ENCODE results near the gene ZNF605.
A peak's percentile ranks its signal among the peaks of the same experiment; 100 is the strongest.
"Not testable (repeated sequence)": the region's sequence is repeated elsewhere in the genome, so short reads cannot be mapped to it uniquely, and the experiment has no call there.

The ZNF605 gene

GRCh38 chr12:132966676-132967415 lies 10.7 kb upstream of the ZNF605 start:
- TF ChIP-seq, protein P1, sequence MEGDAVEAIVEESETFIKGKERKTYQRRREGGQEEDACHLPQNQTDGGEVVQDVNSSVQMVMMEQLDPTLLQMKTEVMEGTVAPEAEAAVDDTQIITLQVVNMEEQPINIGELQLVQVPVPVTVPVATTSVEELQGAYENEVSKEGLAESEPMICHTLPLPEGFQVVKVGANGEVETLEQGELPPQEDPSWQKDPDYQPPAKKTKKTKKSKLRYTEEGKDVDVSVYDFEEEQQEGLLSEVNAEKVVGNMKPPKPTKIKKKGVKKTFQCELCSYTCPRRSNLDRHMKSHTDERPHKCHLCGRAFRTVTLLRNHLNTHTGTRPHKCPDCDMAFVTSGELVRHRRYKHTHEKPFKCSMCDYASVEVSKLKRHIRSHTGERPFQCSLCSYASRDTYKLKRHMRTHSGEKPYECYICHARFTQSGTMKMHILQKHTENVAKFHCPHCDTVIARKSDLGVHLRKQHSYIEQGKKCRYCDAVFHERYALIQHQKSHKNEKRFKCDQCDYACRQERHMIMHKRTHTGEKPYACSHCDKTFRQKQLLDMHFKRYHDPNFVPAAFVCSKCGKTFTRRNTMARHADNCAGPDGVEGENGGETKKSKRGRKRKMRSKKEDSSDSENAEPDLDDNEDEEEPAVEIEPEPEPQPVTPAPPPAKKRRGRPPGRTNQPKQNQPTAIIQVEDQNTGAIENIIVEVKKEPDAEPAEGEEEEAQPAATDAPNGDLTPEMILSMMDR (conservative IDR thresholded peaks at IDR 0.05) = no peak
- no peak for TF ChIP-seq ZFX (IDR thresholded peaks at IDR 0.05)
- H3K27ac ChIP-seq = no peak overlapping the region

GRCh38 chr12:132965796-132966195 lies 9.7 kb upstream of the ZNF605 start:
- no peak overlapping the region for H3K27ac ChIP-seq
- no peak for TF ChIP-seq ZFX (IDR thresholded peaks at IDR 0.05)
- TF ChIP-seq, protein P1 (conservative IDR thresholded peaks at IDR 0.05) = no peak

- TF ChIP-seq, protein P1 (conservative IDR thresholded peaks at IDR 0.05) = peak; percentile 64
These were observed 7.8 kb upstream of the ZNF605 start for GRCh38 chr12:132963947-132964346.

DNA sequence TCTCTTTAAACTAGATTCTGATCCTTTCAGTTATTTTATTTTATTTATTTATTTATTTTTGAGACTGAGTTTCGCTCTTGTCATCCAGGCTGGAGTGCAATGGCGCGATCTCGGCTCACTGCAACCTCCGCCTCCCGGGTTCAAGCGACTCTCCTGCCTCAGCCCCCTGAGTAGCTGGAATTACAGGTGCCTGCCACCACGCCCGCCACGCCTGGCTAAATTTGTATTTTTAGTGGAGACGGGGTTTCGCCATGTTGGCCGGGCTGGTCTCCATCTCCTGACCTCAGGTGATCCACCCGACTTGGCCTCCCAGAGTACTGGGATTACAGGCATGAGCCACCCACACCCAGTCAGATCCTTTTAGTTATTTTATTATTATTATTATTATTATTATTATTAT lies 5.7 kb upstream of the ZNF605 start:
- H3K27ac ChIP-seq = not testable (repeated sequence)

More at GRCh38 chr12:132963947-132964346, 7.8 kb upstream of the ZNF605 start:
- not testable (repeated sequence) for H3K27ac ChIP-seq

DNA sequence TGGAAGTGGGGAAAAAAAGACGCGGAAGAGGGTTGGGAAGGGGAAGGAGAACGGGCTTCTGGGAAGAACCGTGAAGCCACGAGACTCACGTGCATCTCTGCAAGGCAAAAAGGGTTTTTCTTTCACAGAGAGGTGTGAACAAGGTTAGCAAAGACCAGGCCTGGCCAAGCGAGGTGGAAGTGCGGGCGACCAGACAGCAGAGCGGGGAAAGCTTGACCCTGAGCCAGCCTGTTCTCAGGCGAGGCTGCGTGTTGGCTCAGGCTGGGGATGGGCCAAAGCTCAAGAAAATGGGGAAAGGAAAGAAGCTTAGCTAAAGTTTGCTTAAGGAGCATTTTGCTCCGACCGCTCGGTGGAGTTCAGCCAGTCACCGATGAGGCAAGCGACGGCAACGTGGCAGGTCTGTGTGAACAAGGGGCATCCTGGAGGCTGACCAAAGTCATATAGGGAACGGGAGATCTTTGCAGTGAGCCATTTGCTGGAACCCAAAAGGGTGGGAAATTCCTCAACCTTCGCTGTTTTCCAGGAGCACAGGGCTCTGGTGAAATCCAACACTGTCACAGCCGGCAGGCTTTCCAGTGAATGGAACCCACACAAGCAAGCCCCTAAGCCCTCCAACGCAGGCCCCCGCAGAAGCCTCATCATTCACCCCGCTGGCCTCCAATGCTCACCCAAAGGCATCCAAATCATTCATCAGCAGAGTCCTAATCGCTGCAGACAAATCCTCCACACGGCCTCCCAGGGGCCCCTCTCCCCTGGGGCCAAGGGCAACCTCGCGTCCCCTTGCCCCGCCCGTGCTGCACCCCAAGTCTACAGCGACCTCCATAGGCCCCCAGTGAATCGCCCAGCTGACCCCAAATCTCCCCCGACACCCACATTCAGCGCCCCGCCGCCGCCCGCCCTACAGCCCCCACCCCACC lies 754 bp downstream of the ZNF605 start:
- H3K27ac ChIP-seq = peak overlapping the region; percentile 58
- TF ChIP-seq ZFX (IDR thresholded peaks at IDR 0.05) = no peak
- TF ChIP-seq, protein P1 (conservative IDR thresholded peaks at IDR 0.05) = no peak

DNA sequence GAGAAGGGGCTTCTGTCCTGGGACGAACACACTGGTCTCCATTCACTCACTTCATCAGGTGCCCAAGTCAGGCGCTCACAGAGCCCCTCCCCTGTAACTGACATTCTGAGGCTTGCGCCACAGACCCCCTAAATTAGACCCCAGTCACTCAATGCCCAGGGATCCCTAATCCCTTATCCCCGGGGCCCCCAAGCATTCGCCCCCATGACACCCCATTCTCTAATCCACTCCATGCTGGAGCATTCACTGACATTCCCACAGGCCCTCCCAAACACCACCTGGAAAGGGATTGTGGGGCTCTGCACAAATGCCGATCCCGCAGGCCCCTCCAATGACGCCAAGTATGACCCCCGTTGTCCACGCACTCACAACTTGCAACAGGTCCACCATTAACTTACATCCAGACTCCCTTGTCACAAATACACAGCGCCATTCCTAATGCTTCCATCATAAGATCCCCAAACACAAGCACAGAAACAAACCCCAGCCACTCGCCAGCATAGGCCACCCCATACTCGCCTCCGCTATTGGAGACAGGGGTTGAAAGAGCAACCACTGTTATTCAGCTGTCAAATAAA lies 1.5 kb downstream of the ZNF605 start:
- TF ChIP-seq, protein P1 (conservative IDR thresholded peaks at IDR 0.05) = no peak
- TF ChIP-seq ZFX (IDR thresholded peaks at IDR 0.05) = no peak
- no peak overlapping the region for H3K27ac ChIP-seq

DNA sequence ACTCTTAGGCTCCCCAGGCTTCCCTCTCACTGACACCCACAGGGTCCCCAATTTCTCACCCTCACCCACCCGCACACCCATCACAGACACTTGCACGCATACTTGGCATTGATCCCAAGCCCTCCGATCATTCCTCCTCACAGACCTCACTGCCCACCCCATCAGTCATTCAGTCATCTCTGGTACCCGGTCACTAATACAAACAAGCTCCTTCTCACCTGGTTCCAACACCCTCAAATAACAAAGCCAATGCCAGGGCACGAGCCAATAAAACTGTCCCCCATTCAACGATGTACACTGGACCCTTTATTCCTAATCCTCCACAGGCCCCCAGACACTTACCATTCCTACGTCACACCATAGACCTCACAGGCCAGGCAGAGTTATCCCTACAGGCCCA lies 2.3 kb downstream of the ZNF605 start:
- H3K27ac ChIP-seq = no peak overlapping the region
- TF ChIP-seq, protein P1 (conservative IDR thresholded peaks at IDR 0.05) = no peak
- no peak for TF ChIP-seq ZFX (IDR thresholded peaks at IDR 0.05)

All from C4-2B (cell line).